COLO668 (cell line): Measurements from ENCODE around the gene SH3BP5.
A peak's percentile ranks its signal among the peaks of the same experiment; 100 is the strongest.

Experiments used
- DNase-seq: peaks from one replicate; lab custom pipeline; 2025; ENCODE audit not compliant: unreplicated experiment; lab: John Stamatoyannopoulos, UW

The SH3BP5 gene

GRCh38 chr3:15299036-15299435 lies 33.4 kb downstream of the SH3BP5 start:
- no peak for DNase-seq

- DNase-seq, result no peak
These were observed 33.9 kb downstream of the SH3BP5 start for GRCh38 chr3:15298504-15298903.

- no peak for DNase-seq
These were observed 34.6 kb downstream of the SH3BP5 start for GRCh38 chr3:15297608-15298350.

GRCh38 chr3:15295506-15295905 lies 36.9 kb downstream of the SH3BP5 start:
- DNase-seq, result no peak

- no peak for DNase-seq
These were observed 37.5 kb downstream of the SH3BP5 start for GRCh38 chr3:15294929-15295328.

GRCh38 chr3:15292765-15293522 lies 39.4 kb downstream of the SH3BP5 start:
- no peak for DNase-seq

GRCh38 chr3:15291589-15292541 lies 40.5 kb downstream of the SH3BP5 start:
- DNase-seq, result no peak

GRCh38 chr3:15290736-15291135 lies 41.6 kb downstream of the SH3BP5 start:
- no peak for DNase-seq

GRCh38 chr3:15289661-15290060 lies 42.7 kb downstream of the SH3BP5 start:
- no peak for DNase-seq

- no peak for DNase-seq
These were observed 43.9 kb downstream of the SH3BP5 start for GRCh38 chr3:15288331-15289035.

- DNase-seq, result no peak
These were observed 44.6 kb downstream of the SH3BP5 start for GRCh38 chr3:15287565-15288330.

GRCh38 chr3:15286022-15286421 lies 46.4 kb downstream of the SH3BP5 start:
- no peak for DNase-seq

GRCh38 chr3:15284121-15284889 lies 48.1 kb downstream of the SH3BP5 start:
- DNase-seq, result peak; percentile 16

- no peak for DNase-seq
These were observed 48.7 kb downstream of the SH3BP5 start for GRCh38 chr3:15283702-15284101.

GRCh38 chr3:15281817-15282216 lies 50.6 kb downstream of the SH3BP5 start:
- no peak for DNase-seq

GRCh38 chr3:15280853-15281532 lies 51.4 kb downstream of the SH3BP5 start:
- DNase-seq, result no peak

- peak; percentile 3 for DNase-seq
These were observed 52.5 kb downstream of the SH3BP5 start for GRCh38 chr3:15279671-15280402.

- DNase-seq, result no peak
These were observed 53.2 kb downstream of the SH3BP5 start for GRCh38 chr3:15279205-15279604.
